ENCODE measurements around the gene ZNF17.

ZNF17 gene

DNA sequence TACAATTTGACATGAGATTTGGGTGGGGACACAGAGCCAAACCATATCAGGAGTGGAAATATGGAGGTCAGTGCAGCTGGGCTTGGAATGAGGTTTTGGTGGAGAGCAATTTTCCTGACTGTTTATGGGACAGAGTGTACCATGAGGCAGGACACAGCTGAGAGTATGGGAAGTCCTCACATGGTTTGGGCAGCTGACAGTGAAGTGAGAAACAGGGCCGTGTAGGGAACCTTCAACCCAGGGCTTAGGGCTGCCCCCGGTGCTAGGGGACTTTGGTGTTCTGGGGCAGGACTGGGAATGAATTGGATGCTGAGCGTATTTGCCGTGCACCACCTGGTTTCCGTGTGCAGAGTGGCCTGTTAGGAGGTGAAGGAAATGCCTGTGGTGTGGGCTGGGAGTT, 15.3 kb upstream of the ZNF17 start:
- TF ChIP-seq CTCF (IDR thresholded peaks at IDR 0.05; ENCODE audit: insufficient read depth, missing control alignments) = no peak
- FAIRE-seq = no peak
- no peak for DNase-seq (ENCODE audit: insufficient read length, low spot score)

GRCh38 chr19:57398868-57399267, 12.1 kb upstream of the ZNF17 start:
- DNase-seq (ENCODE audit: insufficient read length, low spot score) (no peak), FAIRE-seq (no peak)
- no peak for TF ChIP-seq CTCF (IDR thresholded peaks at IDR 0.05; ENCODE audit: insufficient read depth, missing control alignments)

- FAIRE-seq = no peak
- TF ChIP-seq CTCF (IDR thresholded peaks at IDR 0.05; ENCODE audit: insufficient read depth, missing control alignments) = no peak
- no peak for DNase-seq (ENCODE audit: insufficient read length, low spot score)
Measured at GRCh38 chr19:57403737-57404563, 7.0 kb upstream of the ZNF17 start.

DNA sequence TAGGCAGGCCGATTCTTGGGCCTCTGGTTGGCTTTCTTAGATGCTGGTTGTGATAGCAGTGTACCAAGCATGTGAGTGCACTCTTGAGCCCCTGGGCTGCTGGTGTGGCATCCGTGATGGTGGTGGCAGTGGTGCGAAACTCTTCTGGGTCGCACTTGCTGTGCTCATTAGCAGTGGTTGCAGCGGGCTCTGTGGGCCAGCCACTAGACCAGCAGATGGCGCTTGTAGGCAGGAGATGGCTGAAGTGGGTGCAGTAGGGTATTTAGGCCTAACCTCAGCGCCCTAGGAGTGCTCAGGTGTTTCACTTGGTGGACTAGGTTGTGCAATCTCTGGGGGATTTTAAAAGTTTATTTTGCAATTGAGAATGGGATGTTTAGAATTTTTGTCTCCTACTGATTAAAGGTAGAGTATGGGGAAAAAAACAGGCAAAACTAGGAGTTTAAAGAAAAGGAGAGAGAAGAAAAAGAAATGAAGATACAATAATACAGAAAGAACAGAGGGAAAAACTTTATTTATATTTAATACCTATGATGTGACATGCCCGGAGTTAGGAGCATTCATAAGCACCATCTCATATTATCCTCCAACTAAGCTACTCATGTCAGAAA, 4.3 kb upstream of the ZNF17 start:
- FAIRE-seq (no peak), DNase-seq (ENCODE audit: insufficient read length, low spot score) (peak; percentile 75)
- TF ChIP-seq CTCF (IDR thresholded peaks at IDR 0.05; ENCODE audit: insufficient read depth, missing control alignments) = peak; percentile 94

DNA sequence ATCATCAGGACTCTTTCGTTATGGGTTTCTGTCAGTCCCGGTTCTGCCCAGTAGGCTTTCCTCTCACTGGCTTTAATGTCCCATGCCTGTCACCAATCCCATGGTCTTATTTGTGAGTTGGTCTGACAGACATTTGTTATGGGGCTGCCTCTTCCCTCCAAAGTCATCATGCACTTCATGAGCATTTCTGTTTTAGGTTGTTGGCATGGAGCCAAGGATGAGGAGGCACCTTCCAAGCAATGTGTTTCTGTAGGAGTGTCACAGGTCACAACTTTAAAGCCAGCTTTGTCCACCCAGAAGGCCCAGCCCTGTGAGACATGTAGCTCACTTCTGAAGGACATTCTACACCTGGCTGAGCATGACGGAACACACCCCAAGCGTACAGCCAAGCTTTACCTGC, 8.5 kb downstream of the ZNF17 start:
- DNase-seq (ENCODE audit: insufficient read length, low spot score) = no peak
- no peak for TF ChIP-seq CTCF (IDR thresholded peaks at IDR 0.05; ENCODE audit: insufficient read depth, missing control alignments)
- no peak for FAIRE-seq

GRCh38 chr19:57421037-57421436, 10.1 kb downstream of the ZNF17 start:
- FAIRE-seq = no peak

More at GRCh38 chr19:57421037-57421436, 10.1 kb downstream of the ZNF17 start:
- DNase-seq (ENCODE audit: insufficient read length, low spot score) = no peak
- TF ChIP-seq CTCF (IDR thresholded peaks at IDR 0.05; ENCODE audit: insufficient read depth, missing control alignments) = no peak
